8988T (cell line): Measurements from ENCODE around the gene MUC21.
"Not testable (repeated sequence)": the region's sequence is repeated elsewhere in the genome, so short reads cannot be mapped to it uniquely, and the experiment has no call there.

Experiments used
- DNase-seq: peaks from one replicate; pipeline ENCODE4 v3.0.0; 2011

The MUC21 gene

GRCh38 chr6:31010393-31011060 is 27.0 kb downstream of the MUC21 start, which contains the start of gene MUC22:
Gene MUC22 (plus strand): TSS chr6:31010474. CDS start chr6:31010707, 233 bp downstream.
- DNase-seq = no peak

DNA sequence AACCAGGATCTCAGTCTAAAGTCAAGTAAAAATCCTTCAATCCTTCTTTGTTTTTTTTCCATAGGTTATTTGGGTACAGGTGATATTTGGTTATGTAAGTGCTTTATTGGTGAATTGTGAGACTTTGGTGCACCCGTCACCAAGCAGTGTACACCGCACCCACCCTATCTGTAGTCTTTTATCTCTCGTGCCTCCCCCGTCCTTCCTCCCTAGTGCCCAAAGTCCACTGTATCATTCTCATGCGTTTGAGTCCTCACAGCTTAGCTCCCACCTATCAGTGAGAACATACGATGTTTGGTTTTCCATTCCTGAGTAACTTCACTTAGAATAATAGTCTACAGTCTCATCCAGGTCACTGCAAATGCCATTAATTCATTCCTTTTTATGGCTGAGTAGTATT is 27.6 kb downstream of the MUC21 start:
- DNase-seq = no peak

GRCh38 chr6:31016659-31017299 is 33.3 kb downstream of the MUC21 start:
- no peak for DNase-seq

DNA sequence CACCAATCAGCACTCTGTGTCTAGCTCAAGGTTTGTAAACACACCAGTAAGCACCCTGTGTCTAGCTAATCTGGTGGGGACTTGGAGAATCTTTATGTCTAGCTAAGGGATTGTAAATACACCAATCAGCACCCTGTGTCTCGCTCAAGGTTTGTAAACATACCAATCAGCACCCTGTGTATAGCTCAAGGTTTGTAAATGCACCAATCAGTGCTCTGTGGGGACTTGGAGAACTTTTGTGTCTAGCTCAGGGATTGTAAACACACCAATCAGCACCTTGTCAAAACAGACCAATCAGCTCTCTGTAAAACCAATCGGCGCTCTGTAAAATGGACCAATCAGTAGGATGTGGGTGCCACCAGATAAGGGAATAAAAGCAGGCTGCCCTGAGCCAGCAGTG is 33.9 kb downstream of the MUC21 start:
- not testable (repeated sequence) for DNase-seq

- DNase-seq = no peak
These were observed 36.5 kb downstream of the MUC21 start for GRCh38 chr6:31020057-31020456.

GRCh38 chr6:31020631-31021255 is 37.2 kb downstream of the MUC21 start:
- DNase-seq = not testable (repeated sequence)

GRCh38 chr6:31021705-31022531 is 38.4 kb downstream of the MUC21 start:
- not testable (repeated sequence) for DNase-seq

DNA sequence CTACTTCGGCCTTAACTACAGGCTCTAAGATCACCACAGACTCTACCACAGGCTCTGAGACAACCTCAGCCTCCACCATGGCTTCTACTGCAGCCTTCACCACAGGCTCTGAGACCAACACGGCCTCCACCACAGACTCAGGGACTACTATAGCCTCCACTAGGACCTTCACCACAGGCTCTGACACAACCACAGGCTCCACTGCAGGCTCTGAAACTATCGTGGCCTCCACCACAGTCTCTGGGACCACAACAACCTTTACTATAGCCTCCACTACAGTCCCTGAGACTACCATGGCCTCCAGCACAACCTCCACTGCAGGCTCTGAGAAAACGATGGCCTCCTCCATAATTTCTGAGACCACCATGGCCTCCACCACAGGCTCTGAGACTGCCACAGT is 42.1 kb downstream of the MUC21 start:
- no peak for DNase-seq

GRCh38 chr6:31031095-31031494 is 47.6 kb downstream of the MUC21 start:
- no peak for DNase-seq

GRCh38 chr6:31033075-31033474 is 49.6 kb downstream of the MUC21 start:
- no peak for DNase-seq

- DNase-seq = no peak
These were observed 52.5 kb downstream of the MUC21 start for GRCh38 chr6:31035862-31036497.

- no peak for DNase-seq
These were observed 53.7 kb downstream of the MUC21 start for GRCh38 chr6:31037169-31037568.

DNA sequence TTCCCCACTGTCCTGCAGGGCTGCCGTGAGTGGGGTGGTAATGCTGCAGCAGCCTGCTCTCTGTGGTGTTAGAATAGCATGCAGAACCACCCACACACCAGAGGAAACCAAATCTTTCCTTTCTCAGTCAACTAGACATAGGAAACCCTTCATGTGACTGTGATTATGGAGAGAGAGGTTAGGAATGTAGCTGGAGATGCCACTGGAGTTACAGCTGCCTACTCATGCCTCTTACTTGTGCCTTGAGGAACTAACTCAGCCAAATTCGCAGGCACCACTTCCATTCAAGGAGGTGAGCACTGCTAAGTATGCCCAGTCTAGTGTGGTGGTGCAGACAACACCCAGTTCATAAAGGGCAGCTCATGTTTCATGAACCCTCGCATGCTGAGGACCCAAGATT is 54.2 kb downstream of the MUC21 start:
- no peak for DNase-seq

GRCh38 chr6:31038559-31038958 is 55.0 kb downstream of the MUC21 start:
- DNase-seq = no peak
